ENCODE results near the gene CEP112.

- TF ChIP-seq CTCF (IDR thresholded peaks at IDR 0.05; ENCODE audit: low read length) = no peak
- no peak for TF ChIP-seq EZH2 (optimal IDR thresholded peaks at IDR 0.05; ENCODE audit: low read depth, low read length)
- TF ChIP-seq EZH2phosphoT487 (IDR thresholded peaks at IDR 0.05; ENCODE audit: low read length) = no peak
These were observed 19.2 kb downstream of the CEP112 start for GRCh38 chr17:66172691-66173223.

All from MM.1S (cell line).